Dermis microvascular lymphatic vessel endothelial cell (primary cell): ENCODE measurements around the gene FAM234B. TPM values are rescaled to one million over a fixed set of nuclear protein-coding genes. Genes with fewer than 3 reads are reported as not detected.

Source experiments
- DNase-seq, 2 donors: peaks; one replicate each; pipeline versions ENCODE4 v3.0.0 to v3.0.0-alpha.2; 2010; ENCODE audit warnings: low read depth in 2 of 2
- total RNA-seq: library from RNA; depleted of rRNA; stranded (reverse); fragments of >200 nt; gene quantifications from 2 replicates; pipeline ENCODE4 v1.2.1, GENCODE V29; 2014

The FAM234B gene
- 7.3 and 10.5 TPM in 2 replicates for total RNA-seq

DNA sequence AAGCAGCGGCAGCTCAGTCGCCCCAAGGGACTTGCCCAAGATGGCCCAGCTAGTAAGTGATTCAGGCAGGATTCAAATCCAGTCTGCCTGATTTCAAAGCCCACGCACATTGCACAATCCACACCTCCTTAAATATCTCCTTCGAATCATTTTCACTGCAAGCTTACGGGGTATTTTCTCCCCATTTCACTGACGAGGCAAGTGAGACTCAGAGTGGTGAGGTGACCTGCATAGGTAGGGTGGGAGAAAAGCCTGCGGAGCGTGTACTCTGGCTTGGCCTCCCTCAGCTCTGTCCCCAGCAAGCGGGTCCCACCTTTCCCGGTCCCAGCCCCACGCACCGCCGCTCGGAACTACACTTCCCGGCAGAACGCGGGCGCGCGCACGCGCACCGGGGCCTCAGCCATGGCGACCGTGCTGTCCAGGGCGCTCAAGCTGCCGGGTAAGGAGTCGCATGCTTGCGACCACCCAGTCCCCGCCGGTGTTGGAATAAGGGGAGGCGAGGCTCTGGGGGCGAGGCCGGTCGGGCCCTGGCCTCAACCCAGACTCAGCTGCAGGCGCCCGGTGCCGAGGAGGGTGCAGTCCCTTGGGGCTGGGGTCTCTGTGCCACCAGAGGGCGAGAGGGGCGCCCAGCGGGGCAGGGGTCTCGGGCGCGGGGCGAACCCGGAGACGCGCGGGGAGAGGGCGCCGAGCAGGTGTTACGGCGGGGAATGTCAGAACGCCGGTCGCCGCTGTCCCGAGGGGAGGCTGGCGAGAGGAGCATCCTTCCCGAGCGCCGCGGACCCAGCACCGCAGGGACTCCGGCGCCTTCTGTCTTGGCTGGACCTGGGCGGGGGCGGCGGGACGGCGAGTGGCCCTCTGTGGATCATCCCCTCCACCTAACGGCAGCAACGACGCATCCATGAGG lies at the start of gene FAM234B:
Gene FAM234B, plus strand, starts transcription at position 380 of the 904 bp plus-strand sequence. Its CDS starts 23 bp downstream, at position 403.
- DNase-seq: peak in 1 of 2 donors; percentile 64

DNA sequence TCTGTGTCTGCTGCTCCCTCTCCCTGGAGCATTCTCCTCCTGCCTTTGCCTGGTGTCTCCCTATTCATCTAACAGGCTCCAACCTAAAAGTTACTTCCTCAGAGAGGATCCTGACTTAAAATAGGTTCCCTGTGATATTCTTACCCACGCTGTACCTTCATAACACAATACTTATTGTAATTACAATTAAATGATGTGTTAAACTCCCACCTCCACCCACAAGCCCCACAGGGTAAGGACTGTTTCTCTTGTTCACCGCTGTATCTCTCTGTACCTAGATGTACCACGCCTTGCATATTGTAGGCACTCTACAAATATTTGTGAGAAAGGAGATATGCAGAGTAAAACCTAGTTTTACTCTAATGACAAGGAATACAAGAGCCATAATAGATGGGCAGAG lies 49.1 kb upstream of the FAM234B start:
- DNase-seq: no peak

DNA sequence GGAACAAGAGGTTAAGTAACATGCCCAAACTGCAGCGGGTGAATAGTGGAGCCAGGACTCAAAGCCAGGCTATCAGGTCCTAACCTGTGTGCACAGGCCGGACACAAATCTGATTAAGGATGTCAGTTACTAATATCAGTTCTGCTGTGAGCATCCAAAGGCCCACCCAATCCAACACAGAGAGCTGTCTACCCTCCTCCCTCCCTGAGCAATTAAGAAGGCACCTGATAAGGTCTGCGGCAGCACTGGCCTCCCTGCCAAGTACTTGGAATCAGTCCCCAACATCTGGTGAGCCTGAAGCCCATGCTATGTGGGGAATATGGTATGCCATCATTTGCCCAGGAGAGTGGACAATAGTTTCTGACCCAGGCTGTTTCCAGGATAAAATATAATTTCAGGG lies 48.0 kb upstream of the FAM234B start:
- DNase-seq: no peak

DNA sequence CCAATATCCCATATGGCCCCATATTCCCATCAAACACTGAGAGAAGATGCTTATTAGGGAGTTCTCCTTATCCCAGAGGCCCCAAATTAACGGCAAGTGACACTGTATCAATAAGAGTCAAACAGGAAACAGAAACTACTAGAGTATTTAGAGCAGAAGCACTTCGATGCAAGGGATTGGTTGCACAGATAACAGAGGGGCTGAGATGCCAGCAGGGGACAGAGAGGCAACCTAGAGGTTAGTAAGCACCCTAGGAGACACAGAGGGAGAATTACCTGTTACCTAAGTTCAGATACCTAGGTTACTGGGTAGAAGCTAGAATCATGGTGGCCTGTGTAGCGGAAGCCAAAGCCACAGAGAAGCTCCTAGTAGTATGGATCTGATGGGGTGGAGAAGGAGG lies 47.0 kb upstream of the FAM234B start:
- DNase-seq: no peak

GRCh38 chr12:12997734-12998133 lies 46.4 kb upstream of the FAM234B start:
- DNase-seq: no peak

DNA sequence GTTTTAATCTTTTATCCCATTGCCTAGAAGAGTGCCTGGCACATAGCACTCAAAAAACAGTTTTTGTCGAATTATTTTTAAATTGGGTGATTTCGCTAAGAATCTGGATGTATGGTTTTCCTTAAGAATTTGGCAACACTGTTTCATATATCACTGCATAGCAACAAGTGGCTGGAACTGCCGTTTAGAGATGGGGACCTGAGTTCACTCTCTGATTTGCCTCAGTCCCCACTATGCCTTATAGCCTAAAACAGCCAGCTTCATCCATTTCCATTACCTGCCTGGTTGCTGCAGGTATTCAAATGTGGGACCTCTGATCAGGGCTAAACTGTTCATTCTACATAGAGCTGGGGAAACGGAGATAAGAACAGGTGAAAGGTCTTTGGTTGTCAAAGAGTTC lies 45.9 kb upstream of the FAM234B start:
- DNase-seq: no peak

DNA sequence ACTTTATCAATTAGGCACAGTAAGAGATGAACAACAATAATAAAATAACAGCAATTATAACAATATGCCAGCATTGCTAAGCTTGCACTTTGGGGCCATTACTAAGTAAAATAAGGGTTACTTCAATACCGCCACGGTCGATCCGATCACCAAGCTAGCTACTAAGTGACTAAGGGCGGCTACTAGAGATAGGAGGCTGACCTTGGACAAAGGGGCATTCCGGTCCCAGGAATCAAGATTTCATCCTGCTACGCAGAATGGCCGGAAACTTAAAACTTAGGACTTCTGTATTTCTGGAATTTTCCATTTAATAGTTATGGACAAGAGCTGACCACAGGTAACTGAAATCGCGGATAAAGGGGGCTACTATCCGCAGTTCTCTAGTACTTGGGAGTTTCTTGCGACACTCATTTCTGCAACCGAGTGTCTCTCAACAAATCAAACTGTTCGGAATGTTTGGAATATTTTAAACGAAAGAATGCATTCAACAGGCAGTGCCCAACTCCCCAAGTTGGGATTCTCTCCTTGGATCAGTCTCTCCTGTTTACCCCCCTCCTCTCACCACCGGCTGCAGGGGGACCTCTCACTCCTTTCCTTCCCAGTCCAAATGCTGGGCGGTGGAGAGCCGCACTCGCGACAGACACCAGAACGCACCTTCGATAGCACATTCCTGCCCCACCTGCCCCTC lies 44.8 kb upstream of the FAM234B start:
- peak in 1 of 2 donors; percentile 32 for DNase-seq

- peak; percentile 70 to 95 for DNase-seq
Measured at GRCh38 chr12:12999959-13000615, 44.1 kb upstream of the FAM234B start, which contains the start of gene HEBP1. HEBP1 (minus strand) TSS chr12:13000265; CDS start chr12:13000114, 151 bp downstream.

- DNase-seq: peak in 1 of 2 donors; percentile 10
Measured at GRCh38 chr12:13000616-13000924, 43.6 kb upstream of the FAM234B start.

GRCh38 chr12:13000925-13001774 lies 43.0 kb upstream of the FAM234B start:
- peak; percentile 20 to 78 for DNase-seq

DNA sequence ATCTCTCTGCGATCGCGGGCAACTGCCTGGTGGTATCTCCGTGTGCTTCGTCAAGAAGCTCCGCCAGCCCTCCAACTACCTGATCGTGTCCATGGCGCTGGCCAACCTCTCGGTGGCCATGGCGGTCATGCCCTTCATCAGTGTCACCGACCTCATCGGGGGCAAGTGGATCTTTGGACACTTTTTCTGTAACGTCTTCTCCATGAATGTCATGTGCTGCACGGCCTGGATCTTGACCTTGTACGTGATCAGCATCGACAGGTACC lies 42.5 kb upstream of the FAM234B start:
- DNase-seq: no peak

DNA sequence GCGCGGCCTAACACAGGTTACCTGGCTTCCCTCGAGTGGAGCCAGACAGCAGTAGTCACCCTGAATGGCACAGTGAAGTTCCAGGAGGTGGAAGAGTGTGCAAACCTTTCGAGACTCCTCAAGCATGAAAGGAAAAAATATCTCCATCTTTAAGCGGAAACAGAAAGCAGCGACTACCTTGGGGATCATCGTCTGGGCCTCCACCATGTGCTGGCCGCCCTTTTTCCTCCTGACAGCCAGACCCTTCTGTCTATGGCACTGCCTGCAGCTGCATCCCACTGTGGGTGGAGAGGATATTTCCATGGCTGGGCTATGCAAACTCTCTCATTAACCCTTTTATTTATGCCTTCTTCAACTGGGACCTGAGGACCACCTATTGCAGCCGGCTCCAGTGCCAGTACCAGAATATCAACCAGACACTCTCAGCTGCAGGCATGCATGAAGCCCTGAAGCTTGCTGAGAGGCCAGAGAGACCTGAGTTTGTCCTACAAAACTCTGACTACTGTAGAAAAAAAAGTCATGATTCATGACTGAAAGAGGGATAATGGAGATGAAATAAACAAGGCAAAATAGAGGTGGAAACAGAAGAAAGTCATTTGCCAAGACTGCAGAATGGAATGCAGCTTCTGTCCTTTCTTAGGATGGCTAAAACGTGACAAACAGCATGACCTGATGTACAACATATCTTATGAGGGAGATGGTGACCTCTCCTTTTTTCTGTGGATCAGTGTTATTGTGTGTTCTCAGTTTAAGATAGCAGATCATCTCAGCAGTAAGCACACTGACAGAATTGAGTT lies 41.7 kb upstream of the FAM234B start:
- no peak for DNase-seq

GRCh38 chr12:13004361-13004760 lies 39.8 kb upstream of the FAM234B start:
- no peak for DNase-seq

DNA sequence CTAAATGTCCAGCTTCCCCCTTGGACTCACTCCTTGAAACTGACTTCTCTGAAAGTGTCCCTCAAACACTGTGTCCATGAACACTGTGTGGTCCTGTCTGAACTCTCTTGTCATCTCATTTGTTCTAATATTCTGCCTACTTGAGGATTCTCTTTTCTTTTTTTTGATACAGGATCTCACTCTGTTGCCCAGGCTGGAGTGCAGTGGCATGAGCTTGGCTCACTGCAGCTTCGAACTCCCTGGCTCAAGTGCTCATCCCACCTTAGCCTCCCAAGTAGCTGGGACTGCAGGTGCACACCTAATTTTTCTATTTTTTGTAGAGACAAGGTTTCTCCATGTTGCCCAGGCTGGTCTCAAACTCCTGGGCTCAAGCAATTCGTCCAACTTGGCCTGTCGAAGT lies 39.2 kb upstream of the FAM234B start:
- no peak for DNase-seq

DNA sequence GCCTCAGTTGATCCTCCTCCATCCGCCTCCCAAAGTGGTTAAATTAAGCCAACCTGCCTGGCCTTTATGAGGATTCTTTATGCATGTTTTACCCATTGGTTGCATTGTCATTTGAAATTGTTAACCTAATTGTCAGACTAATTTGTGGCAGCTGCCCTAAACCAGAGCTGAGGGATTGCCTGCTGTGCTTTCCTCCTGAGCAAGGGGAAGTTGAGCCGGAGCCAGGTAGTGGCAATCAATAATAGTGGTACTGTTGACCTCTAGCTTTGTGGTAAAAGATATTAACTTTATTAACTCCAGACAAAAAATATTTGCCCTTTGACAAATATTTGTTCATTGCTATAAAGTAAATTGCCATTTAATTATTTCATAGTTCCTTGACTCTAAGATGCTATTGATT lies 38.5 kb upstream of the FAM234B start:
- no peak for DNase-seq

GRCh38 chr12:13007496-13008233 lies 36.5 kb upstream of the FAM234B start:
- DNase-seq: no peak

DNA sequence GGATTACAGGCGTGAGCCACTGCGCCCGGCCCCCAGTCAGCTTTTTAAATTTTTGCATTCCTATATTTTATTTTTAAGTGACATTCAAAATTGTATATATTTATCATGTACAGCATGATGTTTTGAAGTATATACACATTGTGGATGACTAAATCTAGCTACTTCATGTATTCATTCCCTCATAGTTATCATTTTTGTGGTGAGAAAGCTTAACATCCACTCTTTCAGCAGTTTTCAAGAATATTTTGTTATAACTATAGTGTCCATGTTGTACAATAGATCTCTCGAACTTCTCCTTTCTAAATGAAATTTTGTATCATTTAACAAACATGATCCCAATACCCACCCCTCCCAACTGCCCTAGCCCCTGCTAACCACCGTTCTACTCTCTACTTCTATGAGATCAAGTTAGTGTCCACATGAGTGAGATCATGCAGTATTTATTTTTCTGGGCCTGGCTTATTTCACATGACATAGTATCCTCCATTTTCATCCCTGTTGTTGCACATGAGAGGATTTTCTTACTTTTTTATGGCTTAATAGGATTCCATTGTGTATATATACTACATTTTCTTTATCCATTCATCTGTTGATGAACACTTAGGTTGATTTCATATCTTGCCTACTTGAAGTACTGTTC lies 35.3 kb upstream of the FAM234B start:
- DNase-seq: no peak

GRCh38 chr12:13011098-13011497 lies 33.1 kb upstream of the FAM234B start:
- no peak for DNase-seq

DNA sequence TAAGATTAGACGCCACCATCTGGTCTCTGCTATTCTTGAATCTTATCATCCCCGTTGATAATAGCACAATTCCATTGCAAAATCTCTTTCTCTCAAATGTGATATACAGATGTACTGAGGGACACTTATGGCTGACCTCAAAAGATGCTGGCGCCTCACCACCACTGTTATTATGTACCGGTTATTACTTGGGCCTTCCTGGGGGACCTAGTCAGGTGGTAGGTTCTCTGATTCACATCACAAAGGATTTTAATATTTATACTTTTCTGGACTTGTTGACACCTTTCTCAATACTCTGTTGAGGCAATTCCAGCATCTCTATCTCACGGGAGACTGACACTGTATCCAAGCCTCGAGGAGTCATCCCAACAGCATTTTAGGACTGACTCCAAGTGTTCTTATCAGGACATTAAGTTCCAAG lies 21.3 kb upstream of the FAM234B start:
- no peak for DNase-seq
